GM19099 (cell line): ENCODE data around the gene GEMIN5.

Experiments used
- POLR2A ChIP-seq: IDR thresholded peaks from 3 replicates; pipeline ENCODE4 v1.6.1; 2011; ENCODE audit warnings: low read depth; ENCODE audit not compliant: insufficient read length; ENCODE audit errors: extremely low read depth

The GEMIN5 gene, protein sequence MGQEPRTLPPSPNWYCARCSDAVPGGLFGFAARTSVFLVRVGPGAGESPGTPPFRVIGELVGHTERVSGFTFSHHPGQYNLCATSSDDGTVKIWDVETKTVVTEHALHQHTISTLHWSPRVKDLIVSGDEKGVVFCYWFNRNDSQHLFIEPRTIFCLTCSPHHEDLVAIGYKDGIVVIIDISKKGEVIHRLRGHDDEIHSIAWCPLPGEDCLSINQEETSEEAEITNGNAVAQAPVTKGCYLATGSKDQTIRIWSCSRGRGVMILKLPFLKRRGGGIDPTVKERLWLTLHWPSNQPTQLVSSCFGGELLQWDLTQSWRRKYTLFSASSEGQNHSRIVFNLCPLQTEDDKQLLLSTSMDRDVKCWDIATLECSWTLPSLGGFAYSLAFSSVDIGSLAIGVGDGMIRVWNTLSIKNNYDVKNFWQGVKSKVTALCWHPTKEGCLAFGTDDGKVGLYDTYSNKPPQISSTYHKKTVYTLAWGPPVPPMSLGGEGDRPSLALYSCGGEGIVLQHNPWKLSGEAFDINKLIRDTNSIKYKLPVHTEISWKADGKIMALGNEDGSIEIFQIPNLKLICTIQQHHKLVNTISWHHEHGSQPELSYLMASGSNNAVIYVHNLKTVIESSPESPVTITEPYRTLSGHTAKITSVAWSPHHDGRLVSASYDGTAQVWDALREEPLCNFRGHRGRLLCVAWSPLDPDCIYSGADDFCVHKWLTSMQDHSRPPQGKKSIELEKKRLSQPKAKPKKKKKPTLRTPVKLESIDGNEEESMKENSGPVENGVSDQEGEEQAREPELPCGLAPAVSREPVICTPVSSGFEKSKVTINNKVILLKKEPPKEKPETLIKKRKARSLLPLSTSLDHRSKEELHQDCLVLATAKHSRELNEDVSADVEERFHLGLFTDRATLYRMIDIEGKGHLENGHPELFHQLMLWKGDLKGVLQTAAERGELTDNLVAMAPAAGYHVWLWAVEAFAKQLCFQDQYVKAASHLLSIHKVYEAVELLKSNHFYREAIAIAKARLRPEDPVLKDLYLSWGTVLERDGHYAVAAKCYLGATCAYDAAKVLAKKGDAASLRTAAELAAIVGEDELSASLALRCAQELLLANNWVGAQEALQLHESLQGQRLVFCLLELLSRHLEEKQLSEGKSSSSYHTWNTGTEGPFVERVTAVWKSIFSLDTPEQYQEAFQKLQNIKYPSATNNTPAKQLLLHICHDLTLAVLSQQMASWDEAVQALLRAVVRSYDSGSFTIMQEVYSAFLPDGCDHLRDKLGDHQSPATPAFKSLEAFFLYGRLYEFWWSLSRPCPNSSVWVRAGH (N-terminal part only)

DNA sequence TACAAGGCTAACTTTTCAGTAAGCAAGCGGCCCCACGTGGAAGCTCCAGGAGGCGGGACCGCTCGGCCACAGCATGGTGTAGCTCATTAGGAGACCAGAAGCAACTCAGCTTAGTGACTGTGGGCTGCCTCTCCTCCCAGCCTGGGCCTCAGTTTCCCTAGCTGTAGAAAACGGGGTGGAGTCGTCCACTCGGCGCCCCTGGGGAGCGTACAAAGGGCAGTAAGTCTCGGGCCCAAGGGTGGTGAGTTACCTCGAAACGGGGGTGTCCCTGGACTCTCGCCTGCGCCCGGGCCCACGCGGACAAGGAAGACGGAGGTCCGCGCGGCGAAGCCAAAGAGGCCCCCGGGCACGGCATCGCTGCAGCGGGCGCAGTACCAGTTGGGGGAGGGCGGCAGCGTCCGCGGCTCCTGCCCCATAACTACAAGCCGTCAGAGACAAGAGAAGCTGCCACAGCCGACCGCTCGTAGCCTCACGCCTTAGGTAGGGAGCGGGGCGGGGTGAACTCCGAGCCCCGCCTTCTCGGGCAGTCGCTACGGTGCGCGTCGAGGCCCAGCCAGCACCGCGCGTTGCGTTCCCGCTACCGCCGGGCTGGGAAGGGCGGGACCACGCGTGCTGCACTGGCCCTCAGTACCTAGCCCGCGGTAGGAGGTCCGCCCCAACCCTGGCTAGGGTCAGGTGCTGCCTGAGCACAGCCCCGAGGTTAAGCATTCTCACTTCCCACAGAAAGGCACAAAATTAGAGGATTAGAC lies at the start of gene GEMIN5:
TSS of gene GEMIN5 (minus strand) at position 494 of the 749 bp plus-strand sequence. CDS start at position 416, 78 bp downstream.
- peak; percentile 66 for TF ChIP-seq POLR2A

GRCh38 chr5:154986151-154986550 lies 48.1 kb upstream of the GEMIN5 start:
- TF ChIP-seq POLR2A = no peak

- no peak for TF ChIP-seq POLR2A
Measured at GRCh38 chr5:154984946-154985516, 47.0 kb upstream of the GEMIN5 start.

DNA sequence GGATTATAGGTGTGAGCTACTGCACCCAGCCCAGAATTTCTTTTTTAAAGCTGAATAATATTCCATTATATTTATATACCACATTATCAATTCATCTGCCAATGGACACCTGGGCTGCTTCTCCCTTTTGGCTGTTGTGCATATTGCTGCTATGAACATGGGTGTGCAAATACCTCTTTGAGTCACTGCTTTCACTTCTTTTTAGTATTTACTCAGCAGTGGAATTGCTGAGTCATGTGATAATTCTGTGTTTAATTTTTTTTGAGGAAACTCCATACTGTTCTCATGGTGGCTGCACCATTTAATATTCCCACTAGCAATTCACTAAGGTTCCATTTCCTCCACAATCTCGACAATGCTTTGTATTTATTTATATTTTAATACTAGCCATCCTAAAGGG lies 39.4 kb upstream of the GEMIN5 start:
- TF ChIP-seq POLR2A = no peak

GRCh38 chr5:154972476-154973080 lies 34.6 kb upstream of the GEMIN5 start:
- TF ChIP-seq POLR2A = no peak

DNA sequence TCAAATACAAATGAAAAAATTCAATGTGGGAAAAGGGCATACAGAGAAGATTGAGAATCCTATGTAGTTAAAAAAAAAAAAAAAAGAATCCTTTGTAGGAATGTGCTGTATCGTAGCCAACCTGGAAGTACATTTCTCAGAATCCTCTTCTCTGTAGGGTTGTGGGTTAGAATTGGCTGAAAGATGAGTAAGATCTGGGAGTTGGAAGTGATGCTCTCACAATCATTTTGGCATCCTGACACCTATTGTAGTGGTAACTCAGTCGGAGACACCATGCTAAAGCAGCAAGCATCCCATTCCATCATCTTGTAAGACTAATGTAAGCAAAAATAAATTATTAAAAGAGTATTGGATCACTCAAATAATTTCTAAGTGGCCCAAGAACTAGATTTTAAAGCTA lies 33.5 kb upstream of the GEMIN5 start:
- TF ChIP-seq POLR2A = no peak

DNA sequence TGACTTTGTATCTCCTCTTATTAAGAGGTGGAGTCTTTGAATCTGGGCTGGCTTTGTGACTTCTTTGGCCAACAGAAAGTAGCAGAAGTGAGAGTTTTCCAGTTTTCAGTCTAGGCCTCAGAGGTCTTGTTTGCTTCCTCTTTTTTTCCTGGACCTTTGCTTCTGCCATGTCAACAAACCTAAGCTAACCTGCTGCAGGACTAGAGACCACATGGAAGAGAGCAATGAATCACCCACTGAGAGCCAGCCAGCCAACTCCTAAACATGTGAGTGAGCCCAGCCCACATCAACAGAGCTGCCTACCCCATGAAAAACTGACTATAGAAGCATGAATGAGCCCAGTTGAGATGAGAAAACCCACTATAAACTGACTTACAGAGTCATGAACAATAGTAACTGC lies 32.7 kb upstream of the GEMIN5 start:
- TF ChIP-seq POLR2A = no peak

- no peak for TF ChIP-seq POLR2A
Measured at GRCh38 chr5:154968953-154969352, 30.9 kb upstream of the GEMIN5 start.

- TF ChIP-seq POLR2A = no peak
Measured at GRCh38 chr5:154967421-154968024, 29.5 kb upstream of the GEMIN5 start.

GRCh38 chr5:154966874-154967273 lies 28.9 kb upstream of the GEMIN5 start:
- no peak for TF ChIP-seq POLR2A

GRCh38 chr5:154966081-154966841 lies 28.2 kb upstream of the GEMIN5 start:
- TF ChIP-seq POLR2A = no peak

DNA sequence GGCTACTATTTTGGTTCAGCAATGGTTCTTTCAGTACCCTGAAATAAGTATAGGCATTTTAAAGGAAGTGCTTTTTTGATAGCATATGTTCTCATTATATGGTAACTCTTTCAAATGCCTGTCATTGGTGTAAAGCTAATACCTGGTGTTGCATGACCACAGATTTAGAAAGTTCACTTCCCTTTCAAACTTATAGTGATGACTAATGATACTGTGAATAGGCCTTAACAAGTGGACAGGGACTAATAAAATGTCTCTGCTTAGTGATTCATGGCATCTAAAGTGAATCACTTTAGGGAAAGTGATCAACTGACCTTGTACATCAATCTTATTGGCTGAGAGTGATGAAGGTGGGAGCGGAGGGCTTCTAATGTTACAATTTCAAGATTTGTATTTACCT lies 24.5 kb upstream of the GEMIN5 start:
- TF ChIP-seq POLR2A = no peak
